GM21390 (cell line): ENCODE data around the gene COL4A1.

Source experiments
- ATAC-seq: cut with Tn5 transposase; IDR thresholded peaks from one replicate; pipeline ENCODE4 v1.9.1; 2021; ENCODE audit not compliant: unreplicated experiment

Gene COL4A1

DNA sequence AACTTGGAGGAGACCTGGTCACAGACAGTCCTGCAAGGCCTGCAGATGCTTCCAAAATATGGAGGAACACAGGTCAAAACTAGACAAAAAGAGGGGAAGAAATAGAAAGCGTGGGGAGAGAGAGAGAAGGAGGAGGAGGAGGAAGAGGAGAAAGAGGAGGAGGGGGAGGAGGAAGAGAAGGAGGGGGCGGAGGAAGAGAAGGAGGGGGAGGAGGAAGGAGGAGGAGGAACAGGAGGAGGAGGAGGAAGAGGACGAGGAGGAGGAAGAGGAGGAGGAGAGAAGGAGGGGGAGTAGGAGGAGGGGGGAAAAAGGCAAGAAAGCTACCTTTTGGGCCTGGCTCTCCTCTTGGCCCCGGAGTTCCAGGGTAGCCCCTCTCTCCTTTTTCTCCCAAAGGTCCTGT, 105.8 kb downstream of the COL4A1 start:
- no peak for ATAC-seq

DNA sequence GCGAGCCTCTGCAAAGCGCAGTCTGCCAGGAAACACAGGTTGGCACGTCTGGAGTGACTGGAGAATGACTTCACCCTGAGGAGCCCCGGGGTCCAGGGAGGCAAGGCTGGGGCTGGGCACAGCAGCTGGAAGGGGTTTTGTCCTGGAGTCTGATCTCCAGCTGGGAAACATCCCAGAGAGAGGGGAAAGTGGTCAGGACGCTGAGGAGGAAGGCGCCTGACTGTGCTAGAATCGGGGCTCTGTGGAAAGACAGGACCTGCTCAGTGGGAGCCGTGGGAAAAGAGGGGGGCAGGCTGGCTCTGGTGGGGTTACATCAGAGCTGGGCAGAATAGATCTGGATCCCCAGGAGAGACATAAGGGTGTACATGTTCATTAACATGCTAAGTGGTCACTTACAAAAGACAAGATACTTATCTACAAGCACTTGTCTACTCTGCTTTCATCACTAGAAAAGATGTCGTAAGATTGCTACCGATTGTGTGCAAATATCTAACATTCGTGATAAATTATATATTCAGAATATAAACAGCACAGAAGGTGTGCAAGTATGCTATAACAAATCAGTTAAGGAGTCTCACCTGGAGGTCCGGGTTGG, 106.6 kb downstream of the COL4A1 start:
- no peak for ATAC-seq

DNA sequence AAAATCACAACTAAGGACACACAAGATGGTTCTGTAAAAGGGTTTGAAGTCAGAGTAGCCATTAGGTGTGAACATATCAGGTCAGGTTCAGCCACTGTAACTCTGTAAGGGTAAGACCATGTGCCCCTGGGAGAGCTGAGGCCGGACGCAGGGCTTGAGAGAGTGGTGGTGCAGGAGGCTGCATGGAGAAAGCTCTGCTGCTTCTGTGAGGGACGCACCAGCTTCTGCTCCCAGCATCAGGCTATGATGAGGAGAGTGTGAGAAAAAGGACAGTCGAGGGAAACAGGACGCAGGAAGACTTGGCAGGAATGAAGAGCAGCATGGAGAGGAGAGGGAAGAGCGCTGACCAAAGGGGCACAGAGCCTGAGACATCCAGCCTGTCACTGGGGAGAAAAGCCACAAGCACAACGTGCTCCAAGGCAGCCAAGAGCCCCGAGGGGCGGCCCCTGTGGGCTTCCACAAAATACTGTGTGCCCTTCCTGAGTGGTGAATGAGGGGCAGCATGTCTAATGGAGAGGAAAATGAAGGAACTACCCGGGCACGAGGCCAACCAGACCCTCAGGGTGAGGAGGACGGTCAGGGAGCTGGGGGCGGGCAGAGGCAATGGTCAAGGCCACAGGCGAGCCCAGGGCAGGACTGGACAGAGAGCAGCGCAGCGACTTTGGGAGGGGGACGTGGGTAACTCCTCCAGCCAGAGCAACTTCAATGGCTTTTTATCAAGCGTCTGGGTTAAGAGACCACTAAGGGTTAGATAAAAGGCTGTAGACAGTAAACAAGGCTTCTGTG, 107.7 kb downstream of the COL4A1 start:
- ATAC-seq = no peak

DNA sequence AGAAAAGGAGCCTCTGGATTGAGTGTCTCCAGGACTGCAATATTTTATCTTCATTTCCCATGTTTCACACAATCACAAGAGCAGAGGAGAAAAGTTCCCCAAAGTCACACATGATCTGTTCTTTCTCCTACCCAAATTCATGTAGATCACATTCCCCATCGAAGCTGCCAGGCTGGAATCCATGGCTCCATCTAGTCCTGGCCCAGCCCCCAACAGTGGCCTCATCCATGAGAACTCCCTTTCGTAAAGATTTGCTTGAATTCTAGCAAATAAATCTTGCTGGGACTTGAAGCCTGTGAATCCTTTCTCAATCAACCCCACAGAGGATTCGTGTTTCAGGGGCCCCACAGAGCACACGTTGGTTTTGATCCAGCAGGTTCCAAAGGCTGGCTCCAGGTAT, 109.5 kb downstream of the COL4A1 start:
- ATAC-seq = no peak

DNA sequence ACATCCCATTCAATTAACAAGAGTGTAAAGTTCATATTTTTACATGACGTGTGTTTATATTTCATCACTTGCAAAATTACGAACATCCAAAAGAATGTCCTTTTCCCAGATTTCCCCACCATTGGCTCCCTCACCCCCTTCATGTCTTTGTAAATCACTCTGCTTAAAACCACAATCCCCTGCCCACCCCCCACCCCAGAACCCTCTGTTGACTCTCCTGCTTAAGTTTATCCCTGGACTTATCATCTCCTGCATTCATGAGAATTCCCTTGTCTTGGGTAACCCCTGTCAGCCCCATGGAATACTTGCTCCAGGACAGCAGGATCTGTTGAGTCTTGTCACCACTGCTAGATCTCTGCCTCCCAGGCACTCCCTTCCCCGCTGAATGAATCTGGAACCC, 109.9 kb downstream of the COL4A1 start:
- ATAC-seq = no peak

- no peak for ATAC-seq
Measured at GRCh38 chr13:110195547-110196485, 111.1 kb downstream of the COL4A1 start.

DNA sequence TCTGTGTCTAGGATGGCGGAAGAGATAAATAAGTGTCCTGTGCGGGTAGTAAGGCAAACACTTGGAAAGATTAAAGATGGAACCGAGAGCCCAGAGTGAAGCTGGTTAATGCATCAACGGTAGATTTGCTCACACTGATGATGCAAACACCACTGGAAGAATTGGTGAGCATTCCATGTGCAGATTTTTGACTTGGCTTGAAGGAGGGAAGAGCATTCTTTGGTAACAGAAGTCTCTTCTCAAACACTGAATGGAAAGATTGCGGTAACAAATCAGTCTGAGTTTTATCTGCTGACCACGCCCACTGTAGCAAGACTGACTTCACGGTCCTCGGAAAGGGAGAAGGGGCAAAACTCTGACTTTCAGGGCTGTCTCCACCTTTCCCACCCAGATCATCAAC, 112.5 kb downstream of the COL4A1 start:
- ATAC-seq = no peak

GRCh38 chr13:110193491-110193890, 113.5 kb downstream of the COL4A1 start:
- no peak for ATAC-seq

GRCh38 chr13:110192472-110192871, 114.5 kb downstream of the COL4A1 start:
- no peak for ATAC-seq

DNA sequence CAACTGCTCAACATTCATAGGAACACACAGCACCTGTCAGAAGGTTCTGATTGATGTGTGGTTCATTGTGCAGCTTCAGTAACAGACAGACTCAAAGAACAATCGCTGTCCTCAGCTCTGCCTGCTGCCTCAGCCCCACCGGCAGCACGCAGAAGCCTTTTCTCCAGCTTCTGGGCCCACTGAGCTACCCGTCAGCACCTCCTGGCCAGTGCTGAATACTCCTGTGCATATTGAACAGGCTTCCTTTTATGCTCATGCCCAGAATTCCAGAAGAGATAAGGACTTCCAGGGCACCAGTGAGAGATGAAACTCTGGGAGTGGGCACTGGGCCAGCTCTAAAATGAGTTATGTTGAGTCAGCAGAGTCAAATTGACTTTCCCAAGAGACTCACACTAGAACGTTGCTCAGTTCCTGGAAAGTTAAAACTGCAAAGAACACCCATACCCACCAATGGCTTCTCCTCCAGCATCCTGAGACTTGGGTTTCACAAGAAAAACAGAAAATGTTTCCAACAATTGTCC, 119.3 kb downstream of the COL4A1 start:
- ATAC-seq = no peak

- ATAC-seq = no peak
Measured at GRCh38 chr13:110186231-110186855, 120.6 kb downstream of the COL4A1 start.

DNA sequence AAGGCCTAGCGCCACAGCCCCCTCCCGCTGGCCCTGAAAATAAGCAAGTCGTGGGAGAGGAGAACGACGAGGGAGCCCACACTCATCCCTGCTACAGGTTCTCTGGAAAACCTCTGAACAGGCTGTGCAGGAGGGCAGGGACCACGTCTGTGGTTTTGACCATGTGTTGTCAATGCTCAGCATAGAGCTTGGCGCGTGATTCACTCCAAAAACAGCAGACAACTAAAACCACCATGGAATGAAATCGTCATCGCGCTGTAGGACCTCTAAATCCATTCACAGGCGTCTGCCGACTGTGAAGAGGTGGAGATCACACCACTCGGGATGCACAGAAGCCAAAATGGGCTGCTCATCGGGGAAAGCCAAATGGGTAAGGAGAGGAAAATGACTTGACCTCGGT, 121.3 kb downstream of the COL4A1 start:
- no peak for ATAC-seq

DNA sequence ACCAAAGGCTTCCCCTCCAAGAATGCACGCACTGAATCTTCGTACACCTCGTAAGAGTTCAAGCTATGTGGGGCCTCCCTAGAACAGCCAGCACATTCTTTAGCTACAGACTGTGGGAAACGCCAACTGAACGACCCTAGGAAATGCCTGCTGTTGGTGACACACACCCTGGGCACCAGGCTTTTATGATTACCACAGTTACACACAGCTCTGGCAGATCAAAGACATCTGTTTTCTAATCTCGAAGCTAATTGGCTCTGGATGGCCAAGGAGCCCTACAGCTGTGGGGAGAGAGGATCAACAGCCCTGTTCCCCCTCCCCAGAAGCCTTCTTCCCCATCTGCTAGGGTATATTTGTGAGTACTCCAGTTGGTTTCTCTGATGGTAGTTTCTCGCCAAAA, 123.0 kb downstream of the COL4A1 start:
- no peak for ATAC-seq

DNA sequence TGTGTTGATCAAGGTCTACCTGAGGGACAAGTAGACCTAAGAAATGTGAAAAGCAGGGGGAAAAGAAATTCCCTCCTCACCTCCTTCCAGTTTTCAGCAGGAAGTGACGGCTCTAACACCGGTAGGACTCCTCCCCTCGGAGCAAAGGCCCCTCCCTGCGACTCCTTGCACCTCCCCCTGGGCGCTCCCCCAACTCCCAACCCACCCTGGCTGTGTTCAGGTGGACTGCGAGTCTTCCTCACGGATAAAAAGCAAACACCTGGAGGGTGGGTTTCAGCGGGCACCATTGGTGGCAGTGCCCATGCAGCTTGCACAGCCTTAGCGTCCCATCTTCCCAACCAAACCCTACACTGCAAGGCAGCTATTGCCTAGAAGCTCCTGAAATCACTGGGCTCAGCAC, 124.5 kb downstream of the COL4A1 start:
- ATAC-seq = no peak

DNA sequence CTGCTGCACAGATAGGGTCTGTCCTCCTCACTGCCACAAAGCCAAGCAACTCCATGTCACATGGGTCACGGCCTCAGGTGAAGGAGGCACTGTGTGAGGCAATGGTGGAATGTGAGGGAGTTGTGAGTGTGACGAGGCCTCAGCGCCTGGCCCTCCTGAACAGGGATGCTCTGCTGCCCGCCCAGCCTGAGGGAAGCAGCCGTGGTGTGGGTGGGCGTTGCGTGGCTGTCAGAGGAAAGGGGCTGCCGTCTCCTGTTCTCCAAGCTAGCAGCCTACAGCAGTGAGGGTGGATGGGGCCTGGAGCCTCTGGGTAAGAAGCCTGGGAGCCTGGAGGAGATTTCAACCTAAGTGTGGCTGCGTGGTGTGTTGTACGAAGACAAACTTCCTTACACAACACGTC, 125.0 kb downstream of the COL4A1 start:
- ATAC-seq = no peak

DNA sequence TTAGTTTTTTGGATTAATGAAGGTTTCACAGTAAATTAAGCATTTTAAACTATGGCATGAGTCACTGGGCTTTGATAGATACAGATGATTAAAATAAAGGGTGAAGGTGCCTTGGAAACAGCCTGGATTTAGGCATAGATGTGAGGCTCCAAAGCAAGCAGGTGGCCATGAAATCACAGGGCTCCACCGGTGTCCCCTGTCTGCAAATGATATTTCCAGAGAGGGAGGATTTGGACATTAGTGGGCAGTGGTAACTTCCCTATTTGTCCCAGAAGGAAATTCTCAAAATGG, 127.2 kb downstream of the COL4A1 start:
- ATAC-seq = no peak

DNA sequence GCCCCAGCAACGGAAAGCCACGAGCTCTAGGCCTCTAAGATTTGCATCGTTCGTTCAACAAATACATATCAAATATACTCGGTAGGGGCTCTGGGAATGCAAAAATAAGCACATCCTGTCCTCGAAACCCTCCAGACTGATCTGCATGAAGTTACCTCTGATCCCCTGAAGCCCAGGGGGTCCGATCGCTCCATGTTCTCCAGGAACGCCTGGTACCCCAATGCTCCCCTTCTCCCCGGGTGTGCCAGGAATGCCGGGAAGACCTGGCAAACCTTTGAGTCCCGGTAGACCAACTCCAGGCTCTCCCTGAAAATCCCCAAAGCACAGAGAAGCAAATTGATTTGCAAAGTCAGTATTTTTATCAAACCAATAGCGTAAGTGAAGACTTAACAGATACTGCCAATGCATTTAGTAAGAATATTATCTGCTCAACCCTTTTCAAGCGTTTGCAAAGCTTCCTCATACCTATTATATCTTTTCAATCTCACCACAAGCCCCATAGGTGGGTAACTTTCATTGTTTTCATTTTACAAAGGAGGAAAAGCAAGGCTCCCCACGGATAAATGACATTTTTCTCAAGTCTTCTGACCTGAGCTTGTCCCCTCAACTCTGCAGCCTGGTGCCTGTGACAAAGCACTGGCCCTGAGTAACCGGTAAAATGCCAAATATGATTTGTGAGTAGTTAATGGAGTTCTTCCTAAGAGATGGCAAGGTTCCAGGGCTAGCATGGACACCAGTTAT, 127.7 kb downstream of the COL4A1 start:
- ATAC-seq = no peak

DNA sequence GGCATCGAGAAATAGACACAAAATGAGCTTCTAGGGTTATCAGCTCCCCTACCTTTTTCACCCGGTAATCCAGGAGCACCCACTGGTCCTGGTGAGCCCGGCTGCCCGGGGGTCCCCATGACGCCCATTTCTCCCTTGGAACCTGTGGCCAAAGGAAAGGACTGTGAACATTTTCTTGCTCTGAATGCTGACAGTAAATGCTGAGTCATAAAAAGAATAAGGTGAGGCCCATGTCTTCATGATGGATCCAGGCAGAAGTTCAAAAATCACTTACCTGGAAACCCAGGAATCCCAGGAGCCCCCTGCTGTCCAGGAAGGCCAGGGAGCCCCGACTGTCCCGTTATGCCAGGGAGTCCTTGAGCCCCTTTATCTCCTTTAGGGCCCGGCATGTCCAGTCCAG, 129.2 kb downstream of the COL4A1 start:
- no peak for ATAC-seq

DNA sequence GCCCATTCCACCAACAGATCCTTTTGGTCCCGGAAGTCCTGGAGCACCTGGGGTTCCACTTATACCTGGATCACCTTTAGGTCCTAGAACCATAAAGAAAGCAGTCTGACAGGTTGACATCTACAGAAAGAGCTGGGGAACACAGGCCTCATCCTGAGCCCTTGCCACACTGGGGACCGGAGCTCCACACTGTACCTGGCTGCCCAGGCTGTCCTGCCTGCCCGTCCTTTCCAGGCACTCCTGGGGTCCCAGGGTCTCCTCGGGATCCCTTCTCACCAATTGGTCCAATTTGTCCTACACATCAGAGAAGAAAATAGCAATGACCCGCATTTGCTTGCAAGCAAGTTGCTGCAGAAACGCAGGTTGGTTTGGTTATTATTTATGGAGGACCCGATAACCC, 130.5 kb downstream of the COL4A1 start:
- ATAC-seq = no peak

- ATAC-seq = no peak
Measured at GRCh38 chr13:110173247-110173818, 133.6 kb downstream of the COL4A1 start.
